Measurements from ENCODE around the gene RNU6-1.

RNU6-1 gene

GRCh38 chr15:67801926-67802914, 37.6 kb downstream of the RNU6-1 start:
- no peak for TF ChIP-seq CTCF (IDR thresholded peaks at IDR 0.05; ENCODE audit: control insufficient read depth, extremely low read depth, insufficient read depth)
- H3K4me3 ChIP-seq (ENCODE audit: low read depth, low read length), result no peak overlapping the region
- no peak for DNase-seq (ENCODE audit: low read depth)

GRCh38 chr15:67801142-67801541, 38.7 kb downstream of the RNU6-1 start:
- DNase-seq (ENCODE audit: low read depth), result no peak
- no peak for TF ChIP-seq CTCF (IDR thresholded peaks at IDR 0.05; ENCODE audit: control insufficient read depth, extremely low read depth, insufficient read depth)
- H3K4me3 ChIP-seq (ENCODE audit: low read depth, low read length), result no peak overlapping the region

- DNase-seq (ENCODE audit: low read depth), result no peak
- H3K4me3 ChIP-seq (ENCODE audit: low read depth, low read length), result no peak overlapping the region
- TF ChIP-seq CTCF (IDR thresholded peaks at IDR 0.05; ENCODE audit: control insufficient read depth, extremely low read depth, insufficient read depth), result no peak
Observed at GRCh38 chr15:67799801-67800205, 40.0 kb downstream of the RNU6-1 start.

- DNase-seq (ENCODE audit: low read depth), result no peak
Observed at GRCh38 chr15:67796196-67797127, 43.4 kb downstream of the RNU6-1 start.

GRCh38 chr15:67794832-67795574, 44.8 kb downstream of the RNU6-1 start:
- TF ChIP-seq CTCF (IDR thresholded peaks at IDR 0.05; ENCODE audit: control insufficient read depth, extremely low read depth, insufficient read depth), result no peak
- DNase-seq (ENCODE audit: low read depth), result no peak

More at GRCh38 chr15:67796196-67797127, 43.4 kb downstream of the RNU6-1 start:
- no peak overlapping the region for H3K4me3 ChIP-seq (ENCODE audit: low read depth, low read length)
- TF ChIP-seq CTCF (IDR thresholded peaks at IDR 0.05; ENCODE audit: control insufficient read depth, extremely low read depth, insufficient read depth), result no peak

GRCh38 chr15:67792250-67792942, 47.4 kb downstream of the RNU6-1 start:
- TF ChIP-seq CTCF (IDR thresholded peaks at IDR 0.05; ENCODE audit: control insufficient read depth, extremely low read depth, insufficient read depth), result no peak
- H3K4me3 ChIP-seq (ENCODE audit: low read depth, low read length), result no peak overlapping the region
- no peak for DNase-seq (ENCODE audit: low read depth)

More at GRCh38 chr15:67794832-67795574, 44.8 kb downstream of the RNU6-1 start:
- no peak overlapping the region for H3K4me3 ChIP-seq (ENCODE audit: low read depth, low read length)
